ENCODE results near the gene ADRB1. TPM values are rescaled to one million over a fixed set of nuclear protein-coding genes. Genes with fewer than 3 reads are reported as not detected.

ADRB1 gene
- total RNA-seq, 4 donors from 2014 or later, result 0.13 to 0.66 (median 0.18) TPM; not detected in 1

- intact Hi-C loops (cut with DNase I; ENCODE audit: low total_unique reads) (no loop called here), in situ Hi-C loops (cut with MboI; ENCODE audit: low sequenced_read_pairs in 4 of 4) (no loop called here)
- ATAC-seq (no peak), DNase-seq (no peak)
- Histone ChIP-seq H3K36me3 (no peaks in the 10 kb centered on the region), H3K27me3 (no peaks in the 10 kb centered on the region), H3K9me3 (no peaks in the 10 kb centered on the region), H3K4me3 (no peak overlapping the region), H3K27ac (no peak overlapping the region), H3K4me1 (no peaks in the 10 kb centered on the region)
- TF ChIP-seq CTCF (IDR thresholded peaks at IDR 0.05 in 4 of 5, conservative IDR thresholded peaks at IDR 0.05 in 1 of 5) (no peak), POLR2A (IDR thresholded peaks at IDR 0.05) (no peak)
These were observed 15.7 kb upstream of the ADRB1 start for GRCh38 chr10:114027951-114028350.

DNA sequence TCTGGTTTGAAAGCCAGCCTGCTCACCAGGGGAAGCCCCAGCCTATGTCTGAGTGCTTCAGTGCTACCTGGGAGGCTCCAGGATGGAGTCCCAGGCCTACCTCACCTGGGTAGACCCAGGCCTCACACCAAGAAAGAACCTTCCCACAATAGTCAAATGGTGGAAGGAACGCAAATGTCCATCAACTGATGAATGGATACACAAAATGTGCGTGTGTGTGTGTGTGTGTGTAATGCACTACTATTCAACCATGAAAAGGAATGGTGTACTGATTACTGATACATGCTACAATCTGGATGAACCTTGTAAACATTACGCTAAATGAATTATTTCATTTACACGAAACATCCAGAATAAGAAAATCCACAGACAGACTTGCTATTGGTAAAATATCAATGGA is 15.2 kb upstream of the ADRB1 start:
- H3K27ac ChIP-seq, result no peak overlapping the region
- H3K9me3 ChIP-seq, result no peaks in the 10 kb centered on the region
- TF ChIP-seq CTCF (IDR thresholded peaks at IDR 0.05 in 4 of 5, conservative IDR thresholded peaks at IDR 0.05 in 1 of 5), result no peak
- TF ChIP-seq POLR2A (IDR thresholded peaks at IDR 0.05), result no peak
- no peak for ATAC-seq
- intact Hi-C loops (cut with DNase I; ENCODE audit: low total_unique reads) (no loop called here), in situ Hi-C loops (cut with MboI; ENCODE audit: low sequenced_read_pairs in 4 of 4) (no loop called here)
- no peak overlapping the region for H3K4me3 ChIP-seq
- H3K36me3 ChIP-seq, result no peaks in the 10 kb centered on the region
- DNase-seq, result no peak
- H3K4me1 ChIP-seq, result no peaks in the 10 kb centered on the region
- H3K27me3 ChIP-seq, result no peaks in the 10 kb centered on the region

DNA sequence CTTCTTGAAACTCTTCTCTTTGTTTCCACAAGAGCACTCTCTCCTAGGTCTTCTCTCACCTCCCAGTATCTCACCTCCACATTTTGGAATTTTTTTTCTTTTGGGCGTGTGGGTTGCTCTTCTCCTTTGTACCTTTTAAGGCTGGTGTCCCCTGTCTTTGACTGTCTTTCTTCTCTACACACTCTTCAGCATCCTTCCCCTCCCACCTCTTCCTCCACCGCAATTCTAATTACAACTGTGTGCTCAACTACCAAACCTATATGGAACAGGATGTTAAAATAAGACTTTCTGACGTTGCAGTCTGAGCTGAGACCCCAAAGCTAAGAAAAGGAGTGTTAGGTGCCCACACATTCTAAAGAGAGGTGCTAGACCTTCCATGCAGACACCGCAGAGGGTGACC is 14.0 kb upstream of the ADRB1 start:
- DNase-seq (no peak), ATAC-seq (no peak)
- Histone ChIP-seq H3K36me3 (no peaks in the 10 kb centered on the region), H3K27me3 (no peaks in the 10 kb centered on the region), H3K4me1 (no peaks in the 10 kb centered on the region), H3K4me3 (no peak overlapping the region), H3K27ac (no peak overlapping the region), H3K9me3 (no peaks in the 10 kb centered on the region)
- TF ChIP-seq POLR2A (IDR thresholded peaks at IDR 0.05), result no peak
- no peak for TF ChIP-seq CTCF (IDR thresholded peaks at IDR 0.05 in 4 of 5, conservative IDR thresholded peaks at IDR 0.05 in 1 of 5)
- intact Hi-C loops (cut with DNase I; ENCODE audit: low total_unique reads) (no loop called here), in situ Hi-C loops (cut with MboI; ENCODE audit: low sequenced_read_pairs in 4 of 4) (no loop called here)

DNA sequence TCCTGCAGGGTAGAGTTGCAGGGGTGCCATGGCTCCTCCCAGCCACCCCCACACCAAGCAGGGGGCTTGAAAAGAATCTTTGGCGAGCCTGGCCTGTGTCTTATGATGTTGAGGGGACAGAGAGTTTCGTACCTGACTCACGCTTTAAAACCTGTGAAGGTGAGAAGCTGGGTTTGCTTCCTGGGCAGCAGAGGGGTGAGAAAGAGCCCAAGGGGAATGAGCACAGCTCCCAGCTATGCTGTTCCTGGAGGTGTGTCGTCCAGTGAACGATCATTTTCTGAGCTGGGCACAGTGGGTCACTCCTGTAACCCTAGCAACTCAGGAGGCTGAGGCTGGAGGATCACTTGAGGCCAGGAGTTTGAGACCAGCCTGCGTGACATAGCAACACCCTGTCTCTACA is 13.5 kb upstream of the ADRB1 start:
- H3K4me3 ChIP-seq, result no peak overlapping the region
- H3K27me3 ChIP-seq, result no peaks in the 10 kb centered on the region
- no peaks in the 10 kb centered on the region for H3K36me3 ChIP-seq
- no peaks in the 10 kb centered on the region for H3K9me3 ChIP-seq
- DNase-seq (no peak), ATAC-seq (no peak)
- no peak overlapping the region for H3K27ac ChIP-seq
- in situ Hi-C loops (cut with MboI; ENCODE audit: low sequenced_read_pairs in 4 of 4) (no loop called here), intact Hi-C loops (cut with DNase I; ENCODE audit: low total_unique reads) (no loop called here)
- TF ChIP-seq CTCF (IDR thresholded peaks at IDR 0.05 in 4 of 5, conservative IDR thresholded peaks at IDR 0.05 in 1 of 5), result no peak
- no peak for TF ChIP-seq POLR2A (IDR thresholded peaks at IDR 0.05)
- no peaks in the 10 kb centered on the region for H3K4me1 ChIP-seq

Data from gastrocnemius medialis (tissue), 4 donors.